ENCODE measurements around the gene SDF4.

The SDF4 gene

GRCh38 chr1:1240822-1241587, 9.2 kb upstream of the SDF4 start:
- no peak for FAIRE-seq

DNA sequence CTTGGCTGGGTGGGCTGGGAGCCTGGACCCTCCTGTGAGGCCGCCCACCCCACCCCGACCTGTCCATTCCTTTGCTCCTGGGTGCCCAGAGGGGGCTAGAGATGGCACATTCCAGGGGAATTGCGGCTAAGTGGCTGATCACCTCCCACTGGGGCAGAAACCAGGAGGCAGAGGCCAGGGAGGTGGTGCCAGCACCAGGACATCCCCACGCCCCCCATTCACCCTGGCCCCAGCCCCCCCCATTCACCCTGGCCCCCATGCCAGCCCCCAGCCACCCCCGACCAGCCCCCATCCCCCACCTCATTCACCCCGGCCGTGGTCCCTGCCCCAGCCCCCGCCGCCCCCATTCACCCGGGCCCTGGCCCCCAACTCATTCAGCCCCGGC, 8.5 kb upstream of the SDF4 start:
- no peak for FAIRE-seq

- no peak for FAIRE-seq
Observed at GRCh38 chr1:1239614-1240347, 8.0 kb upstream of the SDF4 start.

- FAIRE-seq: no peak
Observed at GRCh38 chr1:1239227-1239613, 7.4 kb upstream of the SDF4 start.

- no peak for FAIRE-seq
Observed at GRCh38 chr1:1238702-1239178, 6.9 kb upstream of the SDF4 start.

- no peak for FAIRE-seq
Observed at GRCh38 chr1:1237874-1238701, 6.3 kb upstream of the SDF4 start.

DNA sequence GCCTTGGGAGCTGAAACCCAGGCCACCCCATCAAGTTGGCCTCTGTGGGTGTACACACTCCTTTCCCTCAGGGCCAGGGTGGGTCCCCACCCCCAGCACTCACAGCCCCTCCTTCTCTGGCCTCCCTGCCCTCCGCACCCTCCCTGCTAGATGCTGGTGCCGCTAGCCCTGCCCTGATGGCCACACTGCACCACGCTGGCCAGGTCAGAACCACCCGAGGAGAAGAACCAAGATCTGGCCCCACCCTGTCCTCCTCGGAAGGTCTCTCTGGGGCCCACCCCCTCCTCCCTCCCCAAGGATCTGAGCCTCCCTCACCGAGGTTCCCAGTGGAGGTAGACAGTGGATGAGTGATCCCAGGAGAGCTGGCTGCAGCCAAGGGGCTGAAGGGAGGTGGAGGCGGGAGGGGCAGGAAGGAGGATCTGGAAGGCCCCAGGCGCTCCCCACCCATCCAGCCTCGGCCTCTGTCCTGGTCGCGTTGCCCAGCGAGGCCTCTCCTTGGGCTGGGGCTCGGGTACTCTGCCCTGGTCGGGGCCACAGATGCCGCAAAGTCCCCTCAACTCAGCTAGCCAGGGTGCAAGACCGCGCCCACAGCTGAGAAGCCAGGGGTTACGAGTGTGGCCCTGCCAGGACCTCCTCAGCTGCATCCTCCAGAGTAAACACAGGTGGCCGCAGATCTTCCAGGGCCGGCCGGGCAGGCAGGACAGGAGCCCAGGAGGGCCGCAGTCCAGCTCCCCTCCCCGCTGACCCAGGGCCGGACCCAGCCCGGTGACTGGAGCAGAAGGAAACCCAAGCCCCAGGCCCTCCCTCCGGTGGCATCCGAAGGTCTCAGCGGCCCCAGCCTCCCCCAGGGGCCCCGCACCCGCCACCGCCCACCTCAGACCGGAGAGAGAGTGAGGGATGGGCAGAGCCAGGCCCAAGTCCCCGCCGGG, 5.4 kb upstream of the SDF4 start:
- FAIRE-seq: no peak

GRCh38 chr1:1236176-1236763, 4.5 kb upstream of the SDF4 start:
- FAIRE-seq: no peak

DNA sequence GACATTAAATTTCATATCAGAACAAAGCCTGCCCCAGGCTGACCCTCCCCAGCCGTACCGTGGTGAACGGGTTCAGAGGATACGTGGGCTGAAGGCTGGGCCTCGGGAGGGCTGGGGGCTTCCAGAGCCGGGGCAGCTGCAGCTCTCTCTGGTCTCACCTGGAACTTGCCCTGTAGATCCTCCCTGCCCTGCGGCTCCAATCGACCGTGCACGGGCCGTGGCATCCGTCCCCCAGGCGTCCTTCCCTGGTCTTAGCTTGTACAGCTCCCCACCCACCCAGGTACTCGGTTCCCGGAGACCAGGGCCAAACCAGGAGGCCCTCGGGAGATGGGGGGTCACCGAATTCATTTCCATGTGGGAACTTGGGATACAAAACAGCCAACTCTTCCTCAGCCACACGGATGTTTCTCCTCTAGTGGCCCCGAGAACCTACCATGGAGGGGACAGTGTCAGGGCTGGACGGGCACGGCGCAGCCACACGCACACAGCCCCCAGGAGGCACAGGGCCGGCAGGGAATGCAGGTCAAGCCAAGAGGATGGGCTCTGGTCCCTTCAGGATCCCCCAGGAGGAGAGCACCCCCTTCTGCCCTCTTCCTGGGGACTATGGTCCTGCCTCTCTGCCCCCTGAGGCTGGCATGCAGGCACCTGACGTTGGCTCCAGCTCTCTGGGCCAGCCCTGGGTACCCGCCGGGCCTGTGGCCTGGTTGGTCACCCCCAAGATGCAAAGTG, 3.4 kb upstream of the SDF4 start:
- FAIRE-seq: no peak

GRCh38 chr1:1234180-1234808, 2.5 kb upstream of the SDF4 start:
- no peak for FAIRE-seq

DNA sequence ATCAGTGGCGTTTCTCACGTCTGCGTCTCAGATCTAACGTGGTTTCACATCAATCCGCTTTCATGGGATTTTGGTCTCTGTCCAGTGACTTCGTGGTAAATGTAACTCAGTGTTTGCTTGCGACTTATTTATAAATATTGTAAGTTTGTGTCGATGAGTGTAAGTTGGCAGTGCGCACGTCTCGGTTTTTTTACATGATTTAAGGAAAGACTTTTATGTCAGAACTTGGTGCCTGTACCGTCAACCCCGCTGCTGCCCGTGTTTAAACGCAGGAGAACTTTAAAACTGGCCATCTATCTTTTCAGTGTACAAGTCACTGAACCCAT, 1.7 kb upstream of the SDF4 start:
- no peak for FAIRE-seq

GRCh38 chr1:1232796-1233566, 1.2 kb upstream of the SDF4 start:
- FAIRE-seq: no peak

- no peak for FAIRE-seq
Observed at GRCh38 chr1:1232208-1232795, 501 bp upstream of the SDF4 start, which contains the start of gene B3GALT6. Gene B3GALT6, plus strand, starts transcription at chr1:1232237. Its CDS starts 42 bp downstream, at chr1:1232279.

GRCh38 chr1:1230656-1231399, 973 bp downstream of the SDF4 start:
- no peak for FAIRE-seq

- FAIRE-seq: no peak
Observed at GRCh38 chr1:1229770-1230169, 2.0 kb downstream of the SDF4 start.

- no peak for FAIRE-seq
Observed at GRCh38 chr1:1228596-1229321, 3.0 kb downstream of the SDF4 start.

GRCh38 chr1:1228187-1228586, 3.6 kb downstream of the SDF4 start:
- no peak for FAIRE-seq

GRCh38 chr1:1227386-1227785, 4.4 kb downstream of the SDF4 start:
- FAIRE-seq: no peak

Measured in G401.6 (cell line).